ENCODE measurements around the gene SPG21. TPM values are rescaled to one million over a fixed set of nuclear protein-coding genes. Genes with fewer than 3 reads are reported as not detected.
A peak's percentile ranks its signal among the peaks of the same experiment; 100 is the strongest.

Gene SPG21
- total and polyA plus RNA-seq, 2 of the 13 experiments (the other 11 are each of a cell fraction or from before 2014, with no cell fraction given), result 36.7 to 42.4 TPM

DNA sequence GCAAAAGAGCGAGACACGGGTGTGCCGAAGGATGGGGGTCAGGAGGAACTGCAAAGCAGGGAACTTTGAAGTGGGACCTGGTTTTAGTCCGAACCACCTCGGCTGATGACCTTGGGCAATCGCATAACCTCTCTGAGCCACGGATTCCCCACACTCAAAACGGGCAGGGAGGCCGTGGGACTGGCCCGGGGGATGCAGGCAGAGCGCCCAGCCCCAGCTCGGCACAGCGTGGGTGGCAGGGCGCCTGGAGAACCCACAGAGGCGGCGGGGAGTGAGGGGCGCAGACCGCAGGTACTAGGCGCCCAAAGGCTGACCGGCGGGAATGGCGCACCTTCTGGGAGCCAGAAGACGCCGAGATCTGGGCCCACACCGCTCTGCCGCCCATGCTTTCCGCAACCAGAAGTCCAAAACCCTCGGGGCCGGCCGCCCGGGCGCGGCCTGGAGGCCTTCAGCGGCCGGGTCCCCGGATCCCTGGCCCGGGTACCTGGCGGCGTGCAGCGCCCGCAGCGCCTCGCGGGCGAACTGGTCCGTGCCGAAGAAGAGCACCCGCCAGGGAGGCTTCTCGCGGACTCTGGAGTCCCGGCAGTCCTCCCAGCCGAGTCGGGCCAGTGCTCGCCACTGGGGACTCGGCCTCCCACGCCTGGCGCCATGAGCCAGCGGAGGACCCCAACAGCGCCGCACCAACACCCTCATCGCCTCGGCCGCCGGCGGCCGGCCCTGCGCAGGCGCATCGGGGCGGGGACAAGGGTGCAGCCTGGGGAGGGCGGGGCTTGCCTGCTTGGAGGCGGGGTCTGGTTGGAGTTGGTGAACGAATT is 39.4 kb upstream of the SPG21 start, which contains the start of gene MTFMT (continued):
- TF ChIP-seq FOSL2 (CRISPR knock-in tag; IDR thresholded peaks at IDR 0.05) (no peak), SP4 (CRISPR knock-in tag; IDR thresholded peaks at IDR 0.05) (peak; percentile 56; the same call in 1 of the 2 replicates), ZNF83 (CRISPR knock-in tag; IDR thresholded peaks at IDR 0.05; ENCODE audit: borderline replicate concordance) (no peak), NKX3-1 (CRISPR knock-in tag; IDR thresholded peaks at IDR 0.05) (peak; percentile 57), ZNF263 (CRISPR knock-in tag; IDR thresholded peaks at IDR 0.05) (peak; percentile 97), ZNF619 (CRISPR knock-in tag; IDR thresholded peaks at IDR 0.05) (peak; percentile 79; the same call in 1 of the 2 replicates), CHD4 (IDR thresholded peaks at IDR 0.05; ENCODE audit: borderline replicate concordance, low read length) (no peak), KDM5B (CRISPR knock-in tag; IDR thresholded peaks at IDR 0.05; ENCODE audit: borderline replicate concordance) (peak; percentile 86), HDAC1 (CRISPR knock-in tag; IDR thresholded peaks at IDR 0.05) (peak; percentile 66), MED8 (CRISPR knock-in tag; IDR thresholded peaks at IDR 0.05; ENCODE audit: insufficient replicate concordance) (peak; percentile 38), MTA1 (CRISPR knock-in tag; IDR thresholded peaks at IDR 0.05; ENCODE audit: borderline replicate concordance) (peak; percentile 79; the same call in 1 of the 2 replicates), CREB1 (IDR thresholded peaks at IDR 0.05) (no peak), CREB1 (CRISPR knock-in tag; IDR thresholded peaks at IDR 0.05) (no peak)
- TF ChIP-seq, protein P1, sequence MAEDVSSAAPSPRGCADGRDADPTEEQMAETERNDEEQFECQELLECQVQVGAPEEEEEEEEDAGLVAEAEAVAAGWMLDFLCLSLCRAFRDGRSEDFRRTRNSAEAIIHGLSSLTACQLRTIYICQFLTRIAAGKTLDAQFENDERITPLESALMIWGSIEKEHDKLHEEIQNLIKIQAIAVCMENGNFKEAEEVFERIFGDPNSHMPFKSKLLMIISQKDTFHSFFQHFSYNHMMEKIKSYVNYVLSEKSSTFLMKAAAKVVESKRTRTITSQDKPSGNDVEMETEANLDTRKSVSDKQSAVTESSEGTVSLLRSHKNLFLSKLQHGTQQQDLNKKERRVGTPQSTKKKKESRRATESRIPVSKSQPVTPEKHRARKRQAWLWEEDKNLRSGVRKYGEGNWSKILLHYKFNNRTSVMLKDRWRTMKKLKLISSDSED (CRISPR knock-in tag; IDR thresholded peaks at IDR 0.05), result 0 out of 2 replicates have a peak, but pooled peaks have one; percentile 25
- TF ChIP-seq, protein P2, sequence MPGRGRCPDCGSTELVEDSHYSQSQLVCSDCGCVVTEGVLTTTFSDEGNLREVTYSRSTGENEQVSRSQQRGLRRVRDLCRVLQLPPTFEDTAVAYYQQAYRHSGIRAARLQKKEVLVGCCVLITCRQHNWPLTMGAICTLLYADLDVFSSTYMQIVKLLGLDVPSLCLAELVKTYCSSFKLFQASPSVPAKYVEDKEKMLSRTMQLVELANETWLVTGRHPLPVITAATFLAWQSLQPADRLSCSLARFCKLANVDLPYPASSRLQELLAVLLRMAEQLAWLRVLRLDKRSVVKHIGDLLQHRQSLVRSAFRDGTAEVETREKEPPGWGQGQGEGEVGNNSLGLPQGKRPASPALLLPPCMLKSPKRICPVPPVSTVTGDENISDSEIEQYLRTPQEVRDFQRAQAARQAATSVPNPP (CRISPR knock-in tag; IDR thresholded peaks at IDR 0.05), result 0 out of 2 replicates have a peak, but pooled peaks have one; percentile 35
- TF ChIP-seq, protein P3, sequence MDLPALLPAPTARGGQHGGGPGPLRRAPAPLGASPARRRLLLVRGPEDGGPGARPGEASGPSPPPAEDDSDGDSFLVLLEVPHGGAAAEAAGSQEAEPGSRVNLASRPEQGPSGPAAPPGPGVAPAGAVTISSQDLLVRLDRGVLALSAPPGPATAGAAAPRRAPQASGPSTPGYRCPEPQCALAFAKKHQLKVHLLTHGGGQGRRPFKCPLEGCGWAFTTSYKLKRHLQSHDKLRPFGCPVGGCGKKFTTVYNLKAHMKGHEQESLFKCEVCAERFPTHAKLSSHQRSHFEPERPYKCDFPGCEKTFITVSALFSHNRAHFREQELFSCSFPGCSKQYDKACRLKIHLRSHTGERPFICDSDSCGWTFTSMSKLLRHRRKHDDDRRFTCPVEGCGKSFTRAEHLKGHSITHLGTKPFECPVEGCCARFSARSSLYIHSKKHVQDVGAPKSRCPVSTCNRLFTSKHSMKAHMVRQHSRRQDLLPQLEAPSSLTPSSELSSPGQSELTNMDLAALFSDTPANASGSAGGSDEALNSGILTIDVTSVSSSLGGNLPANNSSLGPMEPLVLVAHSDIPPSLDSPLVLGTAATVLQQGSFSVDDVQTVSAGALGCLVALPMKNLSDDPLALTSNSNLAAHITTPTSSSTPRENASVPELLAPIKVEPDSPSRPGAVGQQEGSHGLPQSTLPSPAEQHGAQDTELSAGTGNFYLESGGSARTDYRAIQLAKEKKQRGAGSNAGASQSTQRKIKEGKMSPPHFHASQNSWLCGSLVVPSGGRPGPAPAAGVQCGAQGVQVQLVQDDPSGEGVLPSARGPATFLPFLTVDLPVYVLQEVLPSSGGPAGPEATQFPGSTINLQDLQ (CRISPR knock-in tag; IDR thresholded peaks at IDR 0.05), result 0 out of 2 replicates have a peak, but pooled peaks have one; percentile 57
- TF ChIP-seq, protein P4, sequence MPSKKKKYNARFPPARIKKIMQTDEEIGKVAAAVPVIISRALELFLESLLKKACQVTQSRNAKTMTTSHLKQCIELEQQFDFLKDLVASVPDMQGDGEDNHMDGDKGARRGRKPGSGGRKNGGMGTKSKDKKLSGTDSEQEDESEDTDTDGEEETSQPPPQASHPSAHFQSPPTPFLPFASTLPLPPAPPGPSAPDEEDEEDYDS (CRISPR knock-in tag; IDR thresholded peaks at IDR 0.05), result peak; percentile 76
- TF ChIP-seq, protein P5, sequence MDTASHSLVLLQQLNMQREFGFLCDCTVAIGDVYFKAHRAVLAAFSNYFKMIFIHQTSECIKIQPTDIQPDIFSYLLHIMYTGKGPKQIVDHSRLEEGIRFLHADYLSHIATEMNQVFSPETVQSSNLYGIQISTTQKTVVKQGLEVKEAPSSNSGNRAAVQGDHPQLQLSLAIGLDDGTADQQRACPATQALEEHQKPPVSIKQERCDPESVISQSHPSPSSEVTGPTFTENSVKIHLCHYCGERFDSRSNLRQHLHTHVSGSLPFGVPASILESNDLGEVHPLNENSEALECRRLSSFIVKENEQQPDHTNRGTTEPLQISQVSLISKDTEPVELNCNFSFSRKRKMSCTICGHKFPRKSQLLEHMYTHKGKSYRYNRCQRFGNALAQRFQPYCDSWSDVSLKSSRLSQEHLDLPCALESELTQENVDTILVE (CRISPR knock-in tag; IDR thresholded peaks at IDR 0.05), result 0 out of 2 replicates have a peak, but pooled peaks have one; percentile 30
